BE2C (cell line): Measurements from ENCODE around the gene NDST1.

ENCODE experiments used
- DNase-seq: peaks from one replicate; pipeline ENCODE4 v3.0.0-alpha.2; 2020
- H3K27me3 ChIP-seq: fragments of 250-450 bp; sonication (Bioruptor Pico); 2 replicates; pipeline ENCODE4 v1.5.1; 2020; ENCODE audit warnings: mild to moderate bottlenecking
- H3K36me3 ChIP-seq: fragments of 250-450 bp; sonication (Bioruptor Pico); 2 replicates; pipeline ENCODE4 v1.5.1; 2020; ENCODE audit warnings: mild to moderate bottlenecking
- H3K4me1 ChIP-seq: fragments of 250-450 bp; sonication (Bioruptor Pico); 2 replicates; pipeline ENCODE4 v1.5.1; 2020
- H3K4me3 ChIP-seq: 2 replicates; pipeline ENCODE4 v1.5.1; 2011; ENCODE audit warnings: low read depth, low read length
- H3K9me3 ChIP-seq: fragments of 250-450 bp; sonication (Bioruptor Pico); 2 replicates; pipeline ENCODE4 v1.5.1; 2020
- TF ChIP-seq, protein P1 (sequence below): IDR thresholded peaks from 2 replicates; pipeline ENCODE4 v1.5.1; 2012; ENCODE audit warnings: mild to moderate bottlenecking, low read depth, low read length

NDST1 gene

DNA sequence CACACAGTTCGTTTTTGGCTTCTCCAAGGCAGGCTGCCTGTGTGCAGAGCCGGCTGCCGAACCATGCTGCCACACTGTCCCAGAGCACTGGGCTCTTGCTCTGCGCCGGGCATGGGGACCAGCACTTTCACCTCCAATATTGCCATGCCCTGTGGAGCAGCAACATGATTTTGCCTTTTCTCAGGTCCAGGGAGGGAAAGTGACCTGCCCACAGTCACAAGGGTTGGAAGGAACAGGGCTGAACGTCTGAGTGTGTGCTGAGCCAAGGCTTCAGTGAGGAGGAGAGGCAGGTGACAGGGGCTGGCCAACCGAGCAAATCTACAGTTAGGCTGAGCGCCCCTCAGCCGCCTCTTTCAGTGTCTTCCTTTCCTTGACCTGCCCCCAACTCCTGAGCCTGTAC lies 98.5 kb downstream of the NDST1 start:
- Histone ChIP-seq H3K4me1 (peaks cover 8% of the 10 kb centered on the region), H3K27me3 (no peaks in the 10 kb centered on the region), H3K4me3 (no peak overlapping the region), H3K9me3 (no peaks in the 10 kb centered on the region), H3K36me3 (no peaks in the 10 kb centered on the region)
- DNase-seq, result no peak
- TF ChIP-seq, protein P1, sequence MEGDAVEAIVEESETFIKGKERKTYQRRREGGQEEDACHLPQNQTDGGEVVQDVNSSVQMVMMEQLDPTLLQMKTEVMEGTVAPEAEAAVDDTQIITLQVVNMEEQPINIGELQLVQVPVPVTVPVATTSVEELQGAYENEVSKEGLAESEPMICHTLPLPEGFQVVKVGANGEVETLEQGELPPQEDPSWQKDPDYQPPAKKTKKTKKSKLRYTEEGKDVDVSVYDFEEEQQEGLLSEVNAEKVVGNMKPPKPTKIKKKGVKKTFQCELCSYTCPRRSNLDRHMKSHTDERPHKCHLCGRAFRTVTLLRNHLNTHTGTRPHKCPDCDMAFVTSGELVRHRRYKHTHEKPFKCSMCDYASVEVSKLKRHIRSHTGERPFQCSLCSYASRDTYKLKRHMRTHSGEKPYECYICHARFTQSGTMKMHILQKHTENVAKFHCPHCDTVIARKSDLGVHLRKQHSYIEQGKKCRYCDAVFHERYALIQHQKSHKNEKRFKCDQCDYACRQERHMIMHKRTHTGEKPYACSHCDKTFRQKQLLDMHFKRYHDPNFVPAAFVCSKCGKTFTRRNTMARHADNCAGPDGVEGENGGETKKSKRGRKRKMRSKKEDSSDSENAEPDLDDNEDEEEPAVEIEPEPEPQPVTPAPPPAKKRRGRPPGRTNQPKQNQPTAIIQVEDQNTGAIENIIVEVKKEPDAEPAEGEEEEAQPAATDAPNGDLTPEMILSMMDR, result no peak

DNA sequence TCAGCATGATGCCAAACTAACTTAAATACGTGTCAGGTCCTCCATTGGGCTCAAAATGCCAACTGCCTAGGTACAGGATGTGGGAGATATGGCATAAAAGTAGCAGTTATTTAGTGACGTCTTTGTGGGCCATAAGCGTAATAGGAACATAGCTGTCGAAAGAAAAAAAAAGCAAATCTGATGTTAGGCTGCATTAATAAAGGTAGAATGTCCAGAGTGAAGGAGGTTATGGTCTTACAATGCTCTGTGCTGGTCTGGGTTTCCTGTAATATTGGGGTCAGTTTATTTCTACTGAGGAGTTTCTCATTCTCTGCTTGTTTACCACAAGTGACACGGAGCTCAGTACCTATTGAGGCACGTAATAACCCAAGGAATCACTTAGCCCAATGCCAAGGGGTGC lies 99.2 kb downstream of the NDST1 start:
- peaks cover 2% of the 10 kb centered on the region; the same call in 1 of the 2 replicates for H3K4me1 ChIP-seq

More for the DNA sequence above, 99.2 kb downstream of the NDST1 start:
- no peak for DNase-seq
- TF ChIP-seq, protein P1, result no peak
- H3K27me3 ChIP-seq, result no peaks in the 10 kb centered on the region
- H3K4me3 ChIP-seq, result no peak overlapping the region
- H3K36me3 ChIP-seq, result no peaks in the 10 kb centered on the region
- H3K9me3 ChIP-seq, result no peaks in the 10 kb centered on the region
